Measurements from ENCODE around the gene EIF2B5. TPM values are rescaled to one million over a fixed set of nuclear protein-coding genes. Genes with fewer than 3 reads are reported as not detected.

The EIF2B5 gene
- total and polyA plus RNA-seq, 9 of the 15 experiments (the other 6 are each of a cell fraction or from before 2014, with no cell fraction given) = 19.1 to 92.4 (median 74.0) TPM

DNA sequence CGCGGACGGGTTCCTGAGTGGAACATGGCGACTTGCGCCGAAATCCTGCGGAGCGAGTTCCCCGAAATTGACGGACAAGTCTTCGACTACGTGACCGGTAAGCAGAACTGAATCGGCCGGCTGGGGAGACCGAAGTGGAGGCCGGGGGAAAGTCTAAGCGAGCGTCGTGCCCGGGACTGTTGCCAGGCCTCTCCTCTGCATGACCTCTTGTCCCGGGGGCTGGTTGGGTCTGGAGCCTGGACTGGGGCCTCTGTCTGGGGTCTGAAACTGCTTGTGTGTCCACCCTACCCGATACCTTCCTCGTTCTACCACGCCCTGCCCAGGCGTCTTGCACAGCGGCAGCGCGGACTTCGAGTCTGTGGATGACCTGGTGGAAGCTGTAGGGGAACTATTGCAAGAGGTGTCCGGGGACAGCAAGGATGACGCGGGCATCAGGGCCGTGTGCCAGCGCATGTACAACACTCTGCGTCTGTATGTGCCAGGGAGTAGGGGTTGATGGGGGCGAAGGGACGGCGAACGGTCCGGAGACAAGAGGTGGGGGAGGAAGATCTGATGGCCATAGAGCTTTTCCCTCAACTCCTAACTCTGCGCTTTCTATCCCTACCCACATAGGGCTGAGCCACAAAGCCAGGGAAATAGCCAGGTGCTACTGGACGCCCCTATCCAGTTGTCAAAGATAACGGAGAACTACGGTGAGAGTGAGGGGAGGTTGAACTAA, 51.2 kb downstream of the EIF2B5 start, which contains the start of gene ABCF3 (continued):
- peak; percentile 89; the same call in 1 of the 2 replicates for TF ChIP-seq CBFB (CRISPR knock-in tag; IDR thresholded peaks at IDR 0.05)
- TF ChIP-seq HNRNPLL (IDR thresholded peaks at IDR 0.05; ENCODE audit: low read depth, low read length, poor library complexity, severe bottlenecking) = peak; percentile 76
- no peak for TF ChIP-seq CC2D1A (IDR thresholded peaks at IDR 0.05)
- no peak for TF ChIP-seq CBX8 (IDR thresholded peaks at IDR 0.05; ENCODE audit: borderline replicate concordance, extremely low read depth, low read depth, low read length, poor library complexity, severe bottlenecking)
- no peak for TF ChIP-seq EHMT2 (IDR thresholded peaks at IDR 0.05)
- no peak for TF ChIP-seq IFI16 (CRISPR knock-in tag; IDR thresholded peaks at IDR 0.05)
- no peak for TF ChIP-seq PRMT5 (CRISPR knock-in tag; IDR thresholded peaks at IDR 0.05)
- TF ChIP-seq, protein P1, sequence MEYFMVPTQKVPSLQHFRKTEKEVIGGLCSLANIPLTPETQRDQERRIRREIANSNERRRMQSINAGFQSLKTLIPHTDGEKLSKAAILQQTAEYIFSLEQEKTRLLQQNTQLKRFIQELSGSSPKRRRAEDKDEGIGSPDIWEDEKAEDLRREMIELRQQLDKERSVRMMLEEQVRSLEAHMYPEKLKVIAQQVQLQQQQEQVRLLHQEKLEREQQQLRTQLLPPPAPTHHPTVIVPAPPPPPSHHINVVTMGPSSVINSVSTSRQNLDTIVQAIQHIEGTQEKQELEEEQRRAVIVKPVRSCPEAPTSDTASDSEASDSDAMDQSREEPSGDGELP (CRISPR knock-in tag; IDR thresholded peaks at IDR 0.05; ENCODE audit: borderline replicate concordance) = no peak
- TF ChIP-seq NFIC (IDR thresholded peaks at IDR 0.05) = peak; percentile 19
- TF ChIP-seq SP1 (CRISPR knock-in tag; IDR thresholded peaks at IDR 0.05) = no peak; the same call in 1 of the 2 replicates
- TF ChIP-seq, protein P2, sequence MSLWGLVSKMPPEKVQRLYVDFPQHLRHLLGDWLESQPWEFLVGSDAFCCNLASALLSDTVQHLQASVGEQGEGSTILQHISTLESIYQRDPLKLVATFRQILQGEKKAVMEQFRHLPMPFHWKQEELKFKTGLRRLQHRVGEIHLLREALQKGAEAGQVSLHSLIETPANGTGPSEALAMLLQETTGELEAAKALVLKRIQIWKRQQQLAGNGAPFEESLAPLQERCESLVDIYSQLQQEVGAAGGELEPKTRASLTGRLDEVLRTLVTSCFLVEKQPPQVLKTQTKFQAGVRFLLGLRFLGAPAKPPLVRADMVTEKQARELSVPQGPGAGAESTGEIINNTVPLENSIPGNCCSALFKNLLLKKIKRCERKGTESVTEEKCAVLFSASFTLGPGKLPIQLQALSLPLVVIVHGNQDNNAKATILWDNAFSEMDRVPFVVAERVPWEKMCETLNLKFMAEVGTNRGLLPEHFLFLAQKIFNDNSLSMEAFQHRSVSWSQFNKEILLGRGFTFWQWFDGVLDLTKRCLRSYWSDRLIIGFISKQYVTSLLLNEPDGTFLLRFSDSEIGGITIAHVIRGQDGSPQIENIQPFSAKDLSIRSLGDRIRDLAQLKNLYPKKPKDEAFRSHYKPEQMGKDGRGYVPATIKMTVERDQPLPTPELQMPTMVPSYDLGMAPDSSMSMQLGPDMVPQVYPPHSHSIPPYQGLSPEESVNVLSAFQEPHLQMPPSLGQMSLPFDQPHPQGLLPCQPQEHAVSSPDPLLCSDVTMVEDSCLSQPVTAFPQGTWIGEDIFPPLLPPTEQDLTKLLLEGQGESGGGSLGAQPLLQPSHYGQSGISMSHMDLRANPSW (CRISPR knock-in tag; IDR thresholded peaks at IDR 0.05) = peak; percentile 77; the same call in 1 of the 2 replicates
- TF ChIP-seq ZNF408 (CRISPR knock-in tag; IDR thresholded peaks at IDR 0.05; ENCODE audit: low read depth) = no peak
- TF ChIP-seq MECOM (CRISPR knock-in tag; IDR thresholded peaks at IDR 0.05) = no peak
- no peak for TF ChIP-seq POU5F1 (IDR thresholded peaks at IDR 0.05; ENCODE audit: borderline replicate concordance, low read depth, low read length, partially characterized antibody)
- TF ChIP-seq ZBTB12 (CRISPR knock-in tag; IDR thresholded peaks at IDR 0.05) = no peak
- no peak for TF ChIP-seq ARNT (IDR thresholded peaks at IDR 0.05)
- TF ChIP-seq ZNF121 (CRISPR knock-in tag; conservative IDR thresholded peaks at IDR 0.05) = no peak
- TF ChIP-seq MXI1 (IDR thresholded peaks at IDR 0.05; ENCODE audit: low read depth, low read length) = 0 out of 2 replicates have a peak, but pooled peaks have one; percentile 25
- TF ChIP-seq, protein P3, sequence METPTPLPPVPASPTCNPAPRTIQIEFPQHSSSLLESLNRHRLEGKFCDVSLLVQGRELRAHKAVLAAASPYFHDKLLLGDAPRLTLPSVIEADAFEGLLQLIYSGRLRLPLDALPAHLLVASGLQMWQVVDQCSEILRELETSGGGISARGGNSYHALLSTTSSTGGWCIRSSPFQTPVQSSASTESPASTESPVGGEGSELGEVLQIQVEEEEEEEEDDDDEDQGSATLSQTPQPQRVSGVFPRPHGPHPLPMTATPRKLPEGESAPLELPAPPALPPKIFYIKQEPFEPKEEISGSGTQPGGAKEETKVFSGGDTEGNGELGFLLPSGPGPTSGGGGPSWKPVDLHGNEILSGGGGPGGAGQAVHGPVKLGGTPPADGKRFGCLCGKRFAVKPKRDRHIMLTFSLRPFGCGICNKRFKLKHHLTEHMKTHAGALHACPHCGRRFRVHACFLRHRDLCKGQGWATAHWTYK (CRISPR knock-in tag; IDR thresholded peaks at IDR 0.05) = no peak
- TF ChIP-seq HDAC3 (IDR thresholded peaks at IDR 0.05; ENCODE audit: borderline replicate concordance, partially characterized antibody) = no peak
- no peak for TF ChIP-seq RAD51 (IDR thresholded peaks at IDR 0.05; ENCODE audit: borderline replicate concordance, low read depth)
- TF ChIP-seq ZNF347 (CRISPR knock-in tag; IDR thresholded peaks at IDR 0.05; ENCODE audit: low read depth) = no peak
- no peak for TF ChIP-seq TCF7 (IDR thresholded peaks at IDR 0.05; ENCODE audit: borderline replicate concordance)
